Measurements from ENCODE around the gene EXOC3L1. TPM values are rescaled to one million over a fixed set of nuclear protein-coding genes. Genes with fewer than 3 reads are reported as not detected.
A peak's percentile ranks its signal among the peaks of the same experiment; 100 is the strongest.

The EXOC3L1 gene
- total RNA-seq, 1 experiment from 2014 or later, result not detected

DNA sequence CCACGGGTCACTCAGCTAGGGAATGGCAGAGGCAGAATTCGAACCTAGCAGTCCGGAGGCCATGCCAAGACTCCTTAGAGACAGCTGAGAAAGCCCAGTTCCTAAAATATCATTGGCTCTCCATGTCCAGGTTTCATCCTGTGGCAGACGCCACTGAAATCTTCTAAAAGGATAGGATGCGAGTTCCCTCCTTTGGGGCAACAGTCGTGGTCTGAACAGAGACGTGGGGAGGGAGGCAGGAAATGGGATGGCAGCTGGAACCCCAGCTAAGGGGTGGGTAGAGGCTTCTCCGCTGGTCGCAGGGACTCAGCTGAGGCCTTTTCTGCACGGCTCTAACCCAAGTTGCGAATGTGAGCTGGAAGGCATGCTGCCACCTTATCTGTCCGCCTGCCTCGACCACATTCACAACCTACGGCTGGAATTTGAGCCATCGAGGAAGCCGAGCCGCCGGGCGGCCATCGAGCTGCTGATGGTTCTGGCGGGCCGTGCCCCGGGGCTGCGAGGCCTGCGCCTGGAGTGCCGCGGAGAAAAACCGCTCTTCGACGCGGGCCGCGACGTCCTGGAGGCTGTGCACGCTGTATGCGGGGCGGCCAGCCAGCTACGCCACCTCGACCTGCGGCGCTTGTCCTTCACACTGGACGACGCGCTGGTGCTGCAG is 27.3 kb downstream of the EXOC3L1 start:
- no peaks in the 10 kb centered on the region for H3K27me3 ChIP-seq (ENCODE audit: low read length)
- ATAC-seq (no peak), DNase-seq (no peak)
- H3K9me2 ChIP-seq (replicated peaks; ENCODE audit: low read length), result no peaks in the 10 kb centered on the region
- POLR2A ChIA-PET (ENCODE audit: unreplicated experiment), result no interaction called here
- H3K27ac ChIP-seq (ENCODE audit: low read length), result no peak overlapping the region
- H3K9ac ChIP-seq (ENCODE audit: low read length), result no peak overlapping the region
- no peaks in the 10 kb centered on the region for H3K36me3 ChIP-seq (ENCODE audit: low read depth, low read length)
- peak overlapping the region; percentile 98; the same call in 1 of the 2 replicates for H3K4me2 ChIP-seq (ENCODE audit: low read length)
- 0 out of 2 replicates have a peak overlapping the region, but pooled peaks have one; percentile 95 for H3K4me3 ChIP-seq (ENCODE audit: low read length)
- BruUV-seq (replicated peaks), result no TSS peak
- no peak for TF ChIP-seq EZH2 (IDR thresholded peaks at IDR 0.05; ENCODE audit: low read length, unreplicated experiment)
- TF ChIP-seq, protein P1, sequence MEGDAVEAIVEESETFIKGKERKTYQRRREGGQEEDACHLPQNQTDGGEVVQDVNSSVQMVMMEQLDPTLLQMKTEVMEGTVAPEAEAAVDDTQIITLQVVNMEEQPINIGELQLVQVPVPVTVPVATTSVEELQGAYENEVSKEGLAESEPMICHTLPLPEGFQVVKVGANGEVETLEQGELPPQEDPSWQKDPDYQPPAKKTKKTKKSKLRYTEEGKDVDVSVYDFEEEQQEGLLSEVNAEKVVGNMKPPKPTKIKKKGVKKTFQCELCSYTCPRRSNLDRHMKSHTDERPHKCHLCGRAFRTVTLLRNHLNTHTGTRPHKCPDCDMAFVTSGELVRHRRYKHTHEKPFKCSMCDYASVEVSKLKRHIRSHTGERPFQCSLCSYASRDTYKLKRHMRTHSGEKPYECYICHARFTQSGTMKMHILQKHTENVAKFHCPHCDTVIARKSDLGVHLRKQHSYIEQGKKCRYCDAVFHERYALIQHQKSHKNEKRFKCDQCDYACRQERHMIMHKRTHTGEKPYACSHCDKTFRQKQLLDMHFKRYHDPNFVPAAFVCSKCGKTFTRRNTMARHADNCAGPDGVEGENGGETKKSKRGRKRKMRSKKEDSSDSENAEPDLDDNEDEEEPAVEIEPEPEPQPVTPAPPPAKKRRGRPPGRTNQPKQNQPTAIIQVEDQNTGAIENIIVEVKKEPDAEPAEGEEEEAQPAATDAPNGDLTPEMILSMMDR (conservative IDR thresholded peaks at IDR 0.05; ENCODE audit: low read depth, low read length), result no peak
- TF ChIP-seq EZH2phosphoT487 (IDR thresholded peaks at IDR 0.05; ENCODE audit: borderline replicate concordance, low read length), result no peak
- no peak overlapping the region for H2AFZ ChIP-seq (ENCODE audit: low read length)
- H4K20me1 ChIP-seq (ENCODE audit: low read length), result no peaks in the 10 kb centered on the region
- peaks cover 18% of the 10 kb centered on the region for H3K4me1 ChIP-seq (ENCODE audit: insufficient read depth, low read length)
- H3K79me2 ChIP-seq (ENCODE audit: low read length), result no peaks in the 10 kb centered on the region
- intact Hi-C loops (cut with micrococcal nuclease), result loop anchor here (5.0 kb wide), 1 partner anchor 145 kb away; no protein-coding TSS in a partner anchor
- H3K9me3 ChIP-seq (ENCODE audit: low read length), result no peaks in the 10 kb centered on the region
- H3F3A ChIP-seq (ENCODE audit: low read length, unreplicated experiment), result no peaks in the 10 kb centered on the region
- CTCF ChIA-PET, result no interaction called here

DNA sequence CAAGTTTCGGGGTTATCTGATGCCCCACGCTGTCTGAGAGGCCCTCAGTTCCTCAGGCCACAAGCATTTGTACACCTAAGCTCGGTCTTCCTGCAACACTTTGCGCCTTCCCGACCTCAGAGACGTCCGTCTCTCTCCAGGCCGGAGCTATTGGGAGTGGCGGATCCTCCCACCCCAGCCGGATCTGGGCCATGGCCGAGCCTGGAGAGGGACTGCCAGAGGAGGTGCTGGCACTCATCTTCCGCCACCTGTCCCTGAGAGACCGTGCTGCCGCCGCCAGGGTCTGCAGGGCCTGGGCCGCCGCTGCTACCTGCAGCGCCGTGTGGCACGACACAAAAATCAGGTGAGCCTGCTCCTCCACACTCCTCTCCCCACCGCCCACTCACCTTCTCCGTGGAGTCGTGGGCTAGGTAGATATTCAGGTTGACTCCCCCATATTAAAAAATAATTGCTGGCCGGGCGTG is 28.3 kb downstream of the EXOC3L1 start:
- Histone ChIP-seq H3K9ac (ENCODE audit: low read length) (peak overlapping the region; percentile 81), H3K4me1 (ENCODE audit: insufficient read depth, low read length) (peaks cover 18% of the 10 kb centered on the region), H3F3A (ENCODE audit: low read length, unreplicated experiment) (no peaks in the 10 kb centered on the region), H3K9me2 (replicated peaks; ENCODE audit: low read length) (no peaks in the 10 kb centered on the region), H3K4me3 (ENCODE audit: low read length) (peak overlapping the region; percentile 95), H2AFZ (ENCODE audit: low read length) (peak overlapping the region; percentile 80), H4K20me1 (ENCODE audit: low read length) (no peaks in the 10 kb centered on the region), H3K9me3 (ENCODE audit: low read length) (no peaks in the 10 kb centered on the region), H3K27me3 (ENCODE audit: low read length) (no peaks in the 10 kb centered on the region), H3K4me2 (ENCODE audit: low read length) (peak overlapping the region; percentile 98), H3K36me3 (ENCODE audit: low read depth, low read length) (no peaks in the 10 kb centered on the region), H3K27ac (ENCODE audit: low read length) (0 out of 2 replicates have a peak overlapping the region, but pooled peaks have one; percentile 5), H3K79me2 (ENCODE audit: low read length) (no peaks in the 10 kb centered on the region)
- CTCF ChIA-PET, result no interaction called here
- TF ChIP-seq EZH2phosphoT487 (IDR thresholded peaks at IDR 0.05; ENCODE audit: borderline replicate concordance, low read length) (no peak), EZH2 (IDR thresholded peaks at IDR 0.05; ENCODE audit: low read length, unreplicated experiment) (no peak)
- TF ChIP-seq, protein P1 (conservative IDR thresholded peaks at IDR 0.05; ENCODE audit: low read depth, low read length), result no peak
- POLR2A ChIA-PET (ENCODE audit: unreplicated experiment), result no interaction called here
- ATAC-seq (peak; percentile 20), DNase-seq (peak; percentile 41)
- BruUV-seq (replicated peaks), result no TSS peak
- intact Hi-C loops (cut with micrococcal nuclease), result loop anchor here (2.0 to 5.0 kb wide), 2 partner anchors 13 to 144 kb away; no protein-coding TSS in a partner anchor
